DMS53 treated with DMSO at 0.1 percent for 48 hours (cell line): ENCODE measurements around the gene DMWD.
A peak's percentile ranks its signal among the peaks of the same experiment; 100 is the strongest.
"Not testable (repeated sequence)": the region's sequence is repeated elsewhere in the genome, so short reads cannot be mapped to it uniquely, and the experiment has no call there.

ENCODE experiments used
- DNase-seq: peaks from one replicate; lab custom pipeline; 2025; ENCODE audit not compliant: unreplicated experiment; lab: John Stamatoyannopoulos, UW

DMWD gene

GRCh38 chr19:45816236-45817009 is 23.8 kb upstream of the DMWD start:
- no peak for DNase-seq

GRCh38 chr19:45815481-45816216 is 23.0 kb upstream of the DMWD start:
- DNase-seq = no peak

- no peak for DNase-seq
Observed at GRCh38 chr19:45814851-45815480, 22.3 kb upstream of the DMWD start, which contains the start of gene RSPH6A. RSPH6A (minus strand) TSS chr19:45815308; CDS start chr19:45815176, 132 bp downstream.

GRCh38 chr19:45814166-45814780 is 21.6 kb upstream of the DMWD start:
- DNase-seq = no peak

- no peak for DNase-seq
Observed at GRCh38 chr19:45812297-45812696, 19.7 kb upstream of the DMWD start.

- peak; percentile 92 for DNase-seq
Observed at GRCh38 chr19:45809643-45810159, 17.1 kb upstream of the DMWD start.

- DNase-seq = no peak
Observed at GRCh38 chr19:45805719-45806118, 13.1 kb upstream of the DMWD start.

GRCh38 chr19:45804959-45805230 is 12.2 kb upstream of the DMWD start:
- no peak for DNase-seq

- no peak for DNase-seq
Observed at GRCh38 chr19:45804140-45804958, 11.7 kb upstream of the DMWD start.

- DNase-seq = no peak
Observed at GRCh38 chr19:45801603-45802175, 9.0 kb upstream of the DMWD start.

- no peak for DNase-seq
Observed at GRCh38 chr19:45800070-45800553, 7.5 kb upstream of the DMWD start.

- not testable (repeated sequence) for DNase-seq
Observed at GRCh38 chr19:45799541-45799940, 6.9 kb upstream of the DMWD start.

- DNase-seq = peak; percentile 33
Observed at GRCh38 chr19:45798995-45799517, 6.4 kb upstream of the DMWD start.

- DNase-seq = no peak
Observed at GRCh38 chr19:45794627-45795026, 2.0 kb upstream of the DMWD start.

- no peak for DNase-seq
Observed at GRCh38 chr19:45793876-45794275, 1.2 kb upstream of the DMWD start.

GRCh38 chr19:45793178-45793564 is 526 bp upstream of the DMWD start:
- DNase-seq = no peak

GRCh38 chr19:45791744-45792469 is 738 bp downstream of the DMWD start:
- no peak for DNase-seq

- DNase-seq = no peak
Observed at GRCh38 chr19:45790942-45791341, 1.7 kb downstream of the DMWD start.
